Measurements from ENCODE around the gene RIPOR2.

DNA sequence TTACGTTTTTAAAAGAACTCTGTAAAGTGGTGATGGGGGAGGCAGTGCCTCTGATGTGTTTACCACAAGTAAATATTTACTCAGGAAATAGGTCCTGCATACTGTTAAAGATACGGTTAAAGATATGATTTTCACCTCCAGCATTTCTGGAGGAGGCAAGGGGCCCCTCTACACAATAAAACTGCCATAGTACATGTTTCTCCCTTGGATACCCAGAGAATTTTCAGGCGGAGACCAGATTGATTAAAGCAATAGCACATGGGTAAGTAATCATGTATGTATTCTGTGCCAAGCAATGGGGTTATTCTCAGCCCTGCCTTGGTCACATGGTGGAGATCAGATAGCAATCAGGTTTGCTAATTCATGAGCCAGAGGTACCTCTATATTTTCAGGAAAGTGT lies 9.6 kb downstream of the RIPOR2 start:
- TF ChIP-seq, protein P1, sequence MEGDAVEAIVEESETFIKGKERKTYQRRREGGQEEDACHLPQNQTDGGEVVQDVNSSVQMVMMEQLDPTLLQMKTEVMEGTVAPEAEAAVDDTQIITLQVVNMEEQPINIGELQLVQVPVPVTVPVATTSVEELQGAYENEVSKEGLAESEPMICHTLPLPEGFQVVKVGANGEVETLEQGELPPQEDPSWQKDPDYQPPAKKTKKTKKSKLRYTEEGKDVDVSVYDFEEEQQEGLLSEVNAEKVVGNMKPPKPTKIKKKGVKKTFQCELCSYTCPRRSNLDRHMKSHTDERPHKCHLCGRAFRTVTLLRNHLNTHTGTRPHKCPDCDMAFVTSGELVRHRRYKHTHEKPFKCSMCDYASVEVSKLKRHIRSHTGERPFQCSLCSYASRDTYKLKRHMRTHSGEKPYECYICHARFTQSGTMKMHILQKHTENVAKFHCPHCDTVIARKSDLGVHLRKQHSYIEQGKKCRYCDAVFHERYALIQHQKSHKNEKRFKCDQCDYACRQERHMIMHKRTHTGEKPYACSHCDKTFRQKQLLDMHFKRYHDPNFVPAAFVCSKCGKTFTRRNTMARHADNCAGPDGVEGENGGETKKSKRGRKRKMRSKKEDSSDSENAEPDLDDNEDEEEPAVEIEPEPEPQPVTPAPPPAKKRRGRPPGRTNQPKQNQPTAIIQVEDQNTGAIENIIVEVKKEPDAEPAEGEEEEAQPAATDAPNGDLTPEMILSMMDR (IDR thresholded peaks at IDR 0.05) = no peak
- TF ChIP-seq POLR2A (IDR thresholded peaks at IDR 0.05) (no peak), POLR2AphosphoS5 (IDR thresholded peaks at IDR 0.05) (no peak)

Data from stomach (tissue), 4 donors.